HG03558 (cell line): ENCODE measurements around the gene INS.

Source experiments
- ATAC-seq: cut with Tn5 transposase; IDR thresholded peaks from one replicate; pipeline ENCODE4 v1.9.1; 2021; ENCODE audit warnings: moderate number of reproducible peaks; ENCODE audit not compliant: unreplicated experiment; ENCODE audit errors: extremely low read depth

INS gene

GRCh38 chr11:2151500-2152257 lies 9.3 kb downstream of the INS start:
- no peak for ATAC-seq

- ATAC-seq: no peak
These were observed 10.9 kb downstream of the INS start for GRCh38 chr11:2149864-2150847.

GRCh38 chr11:2149460-2149859 lies 11.5 kb downstream of the INS start:
- ATAC-seq: no peak

GRCh38 chr11:2148595-2148994 lies 12.4 kb downstream of the INS start:
- ATAC-seq: no peak

- ATAC-seq: no peak
These were observed 13.6 kb downstream of the INS start for GRCh38 chr11:2147391-2147790.

GRCh38 chr11:2146051-2146450 lies 15.0 kb downstream of the INS start:
- ATAC-seq: no peak

GRCh38 chr11:2144544-2145248 lies 16.3 kb downstream of the INS start:
- no peak for ATAC-seq

GRCh38 chr11:2143799-2144543 lies 17.0 kb downstream of the INS start:
- no peak for ATAC-seq

- no peak for ATAC-seq
These were observed 17.6 kb downstream of the INS start for GRCh38 chr11:2143477-2143798.

- no peak for ATAC-seq
These were observed 18.2 kb downstream of the INS start for GRCh38 chr11:2142762-2143202.

GRCh38 chr11:2142300-2142759 lies 18.7 kb downstream of the INS start:
- ATAC-seq: no peak

GRCh38 chr11:2140411-2141400 lies 20.3 kb downstream of the INS start:
- no peak for ATAC-seq

GRCh38 chr11:2139621-2140337 lies 21.2 kb downstream of the INS start:
- ATAC-seq: no peak

GRCh38 chr11:2139123-2139521 lies 21.9 kb downstream of the INS start, which contains the start of gene IGF2:
Gene IGF2, minus strand, starts transcription at chr11:2139389. Its CDS starts 3,866 bp downstream, at chr11:2135523.
- no peak for ATAC-seq

- ATAC-seq: no peak
These were observed 22.4 kb downstream of the INS start for GRCh38 chr11:2138431-2139122.

GRCh38 chr11:2138068-2138430 lies 23.0 kb downstream of the INS start:
- no peak for ATAC-seq

- ATAC-seq: no peak
These were observed 23.6 kb downstream of the INS start for GRCh38 chr11:2137202-2138067.
